Measurements from ENCODE around the gene XK.

Gene XK

DNA sequence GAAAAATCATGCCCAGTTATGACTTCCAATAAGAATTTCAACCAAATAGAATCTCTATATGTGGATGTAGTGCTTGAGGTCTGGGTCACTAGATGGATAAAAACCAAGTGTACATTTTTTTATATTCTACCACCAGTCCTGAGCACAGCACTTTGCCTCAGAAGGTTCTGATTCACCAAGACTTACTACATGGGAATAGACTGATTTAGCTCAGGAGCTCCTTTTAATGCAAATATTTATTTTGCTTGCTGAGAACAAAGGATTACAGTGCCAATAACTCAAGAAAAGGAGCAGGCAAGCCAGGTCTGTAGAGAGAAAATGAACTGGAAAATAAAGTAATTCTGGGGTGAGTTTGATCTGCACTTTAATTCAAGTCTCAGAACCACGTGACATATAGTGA is 6.4 kb upstream of the XK start:
- no peak for DNase-seq (ENCODE audit: low read depth, low spot score)

DNA sequence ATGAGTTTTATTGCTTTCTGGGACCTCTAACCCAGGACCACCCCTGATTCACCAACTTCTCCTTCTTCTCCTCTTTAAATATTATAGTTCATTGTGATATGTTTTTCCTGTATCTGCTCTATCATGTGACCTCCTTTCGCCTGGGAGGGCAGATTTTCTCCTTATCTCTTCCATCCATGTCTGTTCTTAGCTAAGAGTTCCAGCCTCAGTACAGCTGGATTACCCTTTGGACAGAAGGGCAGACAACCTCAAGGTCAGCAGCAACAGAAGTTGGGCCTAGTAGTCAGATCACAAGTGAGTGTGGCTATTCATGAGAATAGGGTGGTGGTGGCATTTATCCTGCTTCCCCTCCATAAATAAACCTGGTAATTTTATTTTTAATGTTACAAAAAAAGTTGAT is 5.7 kb upstream of the XK start:
- no peak for DNase-seq (ENCODE audit: low read depth, low spot score)

DNA sequence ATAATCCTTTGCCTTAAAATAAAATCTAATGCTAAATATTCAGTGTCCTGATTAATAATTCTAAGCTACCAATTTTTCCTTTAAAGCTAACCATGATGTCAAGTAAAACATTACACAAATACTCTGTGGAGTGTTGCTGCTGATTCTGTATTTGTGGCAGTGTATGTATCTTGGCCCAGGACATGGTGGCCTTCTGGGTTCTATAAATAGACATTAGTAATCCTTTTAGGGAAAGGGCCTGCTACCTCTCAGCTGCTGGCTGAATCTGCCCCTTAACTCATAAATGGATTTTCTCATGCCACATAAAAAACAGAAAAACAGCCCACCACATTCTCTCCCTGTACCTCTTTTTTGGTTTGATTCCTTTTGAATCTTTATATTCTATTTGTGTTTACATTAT is 1.2 kb upstream of the XK start:
- DNase-seq (ENCODE audit: low read depth, low spot score): peak; percentile 7

DNA sequence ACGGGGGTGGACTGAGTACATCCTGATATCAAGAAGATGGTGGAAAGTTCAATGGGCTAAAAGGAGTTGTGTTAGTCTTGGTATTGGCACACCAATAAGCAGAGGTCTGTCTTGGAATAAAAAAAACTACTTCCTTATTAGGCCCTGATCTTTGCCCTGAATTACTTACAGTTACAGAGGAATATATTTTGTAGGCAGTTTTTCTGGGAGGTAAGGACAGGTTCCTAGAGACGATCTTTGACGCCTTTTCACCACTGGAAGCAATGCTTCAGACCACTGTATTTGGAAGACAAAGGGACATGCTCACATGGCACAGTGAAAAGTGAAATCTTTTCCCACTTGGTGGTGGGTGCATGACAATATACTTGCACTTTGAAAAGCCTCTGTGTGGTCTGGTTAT is 618 bp upstream of the XK start:
- no peak for DNase-seq (ENCODE audit: low read depth, low spot score)

DNA sequence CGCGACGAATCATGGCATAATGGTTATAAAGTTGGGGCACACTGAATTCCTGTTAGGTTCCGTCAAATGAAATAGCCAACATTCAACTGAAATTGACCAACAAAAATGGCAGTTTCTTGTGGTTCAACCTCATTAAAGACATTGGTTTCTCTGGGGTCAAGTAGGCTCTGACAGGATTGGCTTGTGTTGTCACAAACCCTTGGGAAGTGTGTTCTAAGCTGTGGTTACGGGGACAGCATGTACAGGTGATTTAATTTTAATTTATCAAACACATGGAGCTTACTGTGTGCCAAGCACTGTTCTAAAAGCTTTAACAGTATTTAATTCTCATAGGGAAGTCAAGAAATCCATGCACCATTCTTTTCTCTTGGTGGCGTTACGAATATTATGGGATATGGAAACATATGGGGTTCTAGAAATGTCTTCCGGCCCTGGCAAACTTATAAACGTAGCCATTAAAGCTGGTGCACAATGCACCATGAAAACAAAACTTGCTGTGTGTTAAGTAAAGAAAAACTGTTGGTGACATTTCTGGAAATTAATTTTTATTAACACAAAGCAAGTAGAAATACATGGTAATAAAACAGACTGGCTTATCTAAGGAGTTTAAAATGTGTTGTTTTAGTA is 891 bp downstream of the XK start:
- DNase-seq (ENCODE audit: low read depth, low spot score): no peak

DNA sequence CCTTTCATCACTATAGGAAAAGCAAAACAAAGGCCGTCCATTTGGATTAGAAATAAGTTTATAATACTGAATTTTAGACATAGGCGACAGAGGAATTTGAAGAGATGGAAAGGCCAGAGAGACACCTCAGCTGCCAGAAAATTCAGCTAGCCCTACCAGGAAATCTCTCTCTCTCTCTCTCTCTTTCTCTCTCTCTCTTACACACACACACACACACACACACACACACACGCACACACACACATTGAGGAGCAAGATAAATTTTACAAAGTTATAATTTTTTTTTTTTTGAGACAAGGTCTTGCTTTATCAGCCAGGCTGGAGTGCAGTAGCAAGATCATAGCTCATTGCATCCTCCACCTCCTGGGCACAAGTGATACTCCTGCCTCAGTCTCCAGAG is 1.4 kb downstream of the XK start:
- no peak for DNase-seq (ENCODE audit: low read depth, low spot score)

DNA sequence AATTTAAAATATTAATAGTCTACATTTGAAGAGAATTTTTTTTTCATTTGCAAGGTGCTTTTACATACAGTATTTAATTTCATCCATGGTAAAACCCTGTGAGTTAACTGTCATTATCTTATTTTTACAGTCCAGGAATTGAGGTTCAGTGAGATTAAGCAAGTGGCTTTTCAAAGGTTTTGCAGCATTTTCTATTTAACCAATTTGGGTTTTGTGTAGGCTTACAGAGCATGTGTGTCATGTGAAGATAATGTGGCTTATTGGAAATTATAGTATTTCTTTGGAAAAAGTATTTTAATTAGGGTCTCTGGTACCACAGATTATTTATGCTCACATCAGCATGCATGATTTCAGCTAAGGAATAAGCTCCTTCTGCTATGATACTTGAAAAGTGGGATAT is 4.5 kb downstream of the XK start:
- DNase-seq (ENCODE audit: low read depth, low spot score): no peak

DNA sequence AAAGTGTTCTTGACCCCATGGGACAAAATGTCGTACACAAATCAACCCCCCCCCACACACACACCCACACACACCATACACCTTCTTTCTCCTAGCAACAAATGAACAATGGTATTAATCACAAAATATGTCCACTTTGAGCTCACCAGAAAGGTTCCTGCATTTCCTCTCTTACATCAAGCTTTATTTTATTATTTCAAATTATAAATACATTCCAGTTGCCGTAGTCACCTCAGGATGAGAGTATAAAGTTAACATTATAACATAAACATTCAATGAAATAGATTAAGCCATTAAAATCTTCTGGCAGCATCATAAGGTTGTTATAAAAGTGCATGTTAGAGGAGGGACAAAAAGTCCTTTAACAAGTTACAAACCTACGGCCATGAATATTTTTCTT is 7.3 kb downstream of the XK start:
- DNase-seq (ENCODE audit: low read depth, low spot score): no peak

DNA sequence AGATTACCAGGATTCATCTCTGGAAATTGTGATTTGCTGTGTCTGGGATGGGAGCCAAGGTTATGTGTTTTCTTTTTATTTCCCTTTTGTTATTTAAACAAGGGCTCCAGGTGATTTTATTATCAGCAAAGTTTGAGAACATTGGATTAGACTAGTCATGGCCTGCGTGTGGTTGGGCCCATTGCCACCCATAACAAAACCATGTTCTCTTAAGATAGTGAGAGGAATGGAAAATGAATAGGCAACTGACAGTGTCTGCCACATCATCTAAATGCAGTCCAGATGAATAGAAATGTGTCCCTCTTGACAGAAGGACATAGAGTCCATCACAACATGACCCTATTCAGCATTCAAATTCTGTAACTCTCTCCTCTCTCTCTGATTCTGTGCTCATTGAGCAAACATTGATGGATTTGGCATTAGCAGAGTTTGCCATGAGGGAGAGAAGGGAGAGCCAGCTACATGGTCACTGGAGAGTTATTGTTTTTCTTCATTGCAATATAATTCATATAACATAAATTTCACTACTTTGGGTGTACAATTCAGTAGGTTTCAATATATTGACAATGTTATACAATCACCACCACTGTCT is 11.7 kb downstream of the XK start:
- peak; percentile 17 for DNase-seq (ENCODE audit: low read depth, low spot score)

DNA sequence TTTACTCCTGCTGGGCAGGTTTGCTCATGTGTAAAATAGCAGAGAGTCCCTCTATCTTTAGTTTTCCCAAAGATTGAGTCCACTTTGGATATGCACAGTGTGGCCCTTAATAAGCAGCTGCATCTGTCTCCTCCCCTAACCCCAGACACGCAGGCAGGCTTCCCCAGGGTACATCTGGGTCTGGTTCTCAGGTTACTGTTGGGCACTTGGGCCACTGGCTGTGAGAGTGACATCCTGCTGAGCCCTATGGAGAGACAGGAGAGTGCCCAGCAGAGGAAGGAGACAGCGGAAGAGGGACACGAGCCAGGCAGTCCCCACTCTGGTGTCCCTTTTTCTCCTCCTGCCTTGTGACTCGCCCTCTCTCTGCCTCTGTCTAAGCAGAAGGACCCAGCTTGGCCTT is 16.0 kb downstream of the XK start:
- no peak for DNase-seq (ENCODE audit: low read depth, low spot score)

DNA sequence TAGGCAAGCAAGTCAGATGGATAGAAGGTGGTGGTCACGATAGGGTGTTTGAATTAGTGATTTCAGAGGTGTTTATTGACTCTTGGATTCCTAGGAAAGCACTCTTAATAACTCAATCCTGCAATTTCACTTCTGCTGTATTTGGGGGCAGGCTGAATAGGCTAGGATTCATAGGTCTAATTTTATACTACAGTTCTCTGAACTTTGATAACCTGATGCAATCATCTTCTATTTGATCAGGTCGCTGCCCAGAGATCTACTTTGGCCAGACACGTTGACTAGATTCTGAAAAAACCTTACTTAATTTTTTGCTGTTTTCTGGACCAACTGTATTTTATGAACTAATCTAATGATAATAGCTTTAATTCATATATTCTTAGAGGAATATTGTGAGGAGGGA is 26.4 kb downstream of the XK start:
- DNase-seq (ENCODE audit: low read depth, low spot score): no peak

DNA sequence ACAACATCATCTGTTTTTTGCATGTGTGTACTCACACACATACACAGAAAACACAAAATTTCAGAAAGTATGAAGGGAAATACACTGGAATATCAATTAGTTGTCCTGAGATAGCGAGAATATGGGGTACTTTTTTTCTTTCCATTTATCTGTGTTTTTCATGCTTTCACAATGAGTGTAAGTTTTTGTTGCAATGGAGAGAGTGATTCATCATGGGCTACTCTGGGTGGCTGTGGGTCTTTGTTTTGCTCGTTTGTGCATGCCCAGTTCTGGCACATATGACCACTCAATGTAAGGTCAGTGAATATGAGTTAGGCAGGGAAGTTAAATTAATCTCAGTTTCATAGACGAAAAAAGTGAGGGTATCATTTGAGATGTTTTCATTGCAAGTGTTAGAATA is 26.9 kb downstream of the XK start:
- peak; percentile 49 for DNase-seq (ENCODE audit: low read depth, low spot score)

DNA sequence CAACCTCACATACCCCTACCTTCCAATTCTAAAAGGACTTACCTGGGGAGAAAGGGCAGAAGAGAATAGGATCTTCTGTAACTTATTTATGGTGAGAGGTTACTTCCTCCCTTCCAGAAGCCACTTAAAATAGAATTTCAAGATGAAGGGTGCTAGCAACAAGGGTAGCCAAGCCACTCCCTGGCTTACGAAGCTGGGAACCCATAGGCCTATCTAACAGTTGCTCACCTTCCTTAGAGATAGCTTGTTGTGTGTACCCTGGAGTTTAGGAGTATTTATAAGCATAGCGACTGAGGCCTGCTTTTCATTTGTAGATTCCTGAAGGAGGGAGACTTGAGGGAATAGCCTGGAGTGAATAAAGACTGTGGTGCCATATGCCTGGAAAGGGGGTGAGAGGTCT is 28.9 kb downstream of the XK start:
- DNase-seq (ENCODE audit: low read depth, low spot score): no peak

DNA sequence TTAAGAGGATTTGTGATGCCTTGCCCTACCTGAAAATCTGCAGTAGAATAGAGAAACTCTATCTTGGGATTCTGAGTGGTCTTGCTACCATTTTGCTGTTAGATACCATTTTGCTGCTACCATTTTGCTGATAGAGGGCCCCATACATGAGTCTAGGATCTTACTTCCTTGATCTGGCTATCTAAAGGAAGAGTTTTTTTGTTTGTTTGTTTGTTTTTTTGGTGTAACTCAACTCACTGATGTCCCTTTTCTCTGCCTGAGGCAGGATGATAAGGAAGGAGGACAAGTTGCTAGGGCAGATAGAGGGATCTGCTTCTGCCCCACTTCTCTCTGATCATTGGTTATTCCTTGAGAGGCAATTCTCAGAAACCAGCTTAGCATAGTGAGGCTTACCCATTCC is 31.0 kb downstream of the XK start:
- DNase-seq (ENCODE audit: low read depth, low spot score): no peak

DNA sequence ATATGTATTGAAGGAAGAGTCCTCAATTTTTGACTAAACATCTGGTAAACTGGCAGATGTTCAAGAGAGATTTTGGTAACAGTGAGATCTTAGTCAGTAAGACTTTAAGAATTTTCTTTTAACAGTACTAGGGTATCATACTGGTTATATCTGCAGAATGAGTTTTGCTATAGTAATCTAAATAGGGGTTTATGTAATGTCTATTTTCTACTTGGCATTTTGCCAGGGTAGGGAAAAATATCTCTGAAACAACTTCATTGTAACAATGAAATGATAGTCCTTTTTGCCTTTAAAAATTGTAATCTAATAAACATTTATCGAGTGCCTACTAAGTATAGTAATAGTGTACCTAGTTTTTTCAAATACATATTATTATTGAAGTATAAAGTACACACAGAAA is 32.1 kb downstream of the XK start:
- DNase-seq (ENCODE audit: low read depth, low spot score): no peak

DNA sequence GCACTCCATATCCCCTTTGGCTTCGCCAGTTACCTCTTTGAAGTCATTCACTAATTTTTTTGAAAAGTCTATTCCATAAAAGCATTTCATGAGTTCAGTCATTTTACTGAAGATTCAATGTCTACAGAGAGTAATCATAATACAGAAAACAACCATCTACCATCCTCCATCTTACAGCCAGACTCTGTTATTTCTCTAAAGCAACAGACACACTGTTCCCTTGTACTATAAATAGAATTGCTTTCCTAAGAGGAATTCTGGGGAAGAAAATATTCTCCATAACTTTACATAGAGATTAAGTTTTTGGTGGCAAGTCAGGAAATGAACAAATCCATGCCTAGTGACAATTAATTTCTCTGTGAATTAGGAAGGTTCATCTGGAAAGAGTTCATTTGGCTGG is 37.0 kb downstream of the XK start:
- DNase-seq (ENCODE audit: low read depth, low spot score): no peak

DNA sequence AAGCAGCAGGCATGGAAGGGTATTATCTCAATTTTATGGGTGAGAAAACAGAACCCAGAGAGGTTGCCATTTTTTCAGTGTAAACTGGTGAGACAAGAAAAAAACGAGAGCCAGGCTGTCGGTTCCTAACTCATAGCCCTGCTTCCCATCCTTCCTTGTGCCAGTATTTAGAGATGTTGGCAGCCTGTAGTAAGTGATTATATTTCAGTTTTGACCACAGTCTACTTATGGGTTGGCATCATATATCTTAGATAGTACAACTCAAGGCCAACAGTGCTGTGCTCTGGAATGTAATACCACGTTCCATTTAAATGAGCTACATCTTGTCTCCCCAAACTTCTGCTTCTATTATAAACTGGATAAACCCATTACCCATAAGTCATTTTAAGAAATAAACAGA is 40.8 kb downstream of the XK start:
- DNase-seq (ENCODE audit: low read depth, low spot score): no peak

DNA sequence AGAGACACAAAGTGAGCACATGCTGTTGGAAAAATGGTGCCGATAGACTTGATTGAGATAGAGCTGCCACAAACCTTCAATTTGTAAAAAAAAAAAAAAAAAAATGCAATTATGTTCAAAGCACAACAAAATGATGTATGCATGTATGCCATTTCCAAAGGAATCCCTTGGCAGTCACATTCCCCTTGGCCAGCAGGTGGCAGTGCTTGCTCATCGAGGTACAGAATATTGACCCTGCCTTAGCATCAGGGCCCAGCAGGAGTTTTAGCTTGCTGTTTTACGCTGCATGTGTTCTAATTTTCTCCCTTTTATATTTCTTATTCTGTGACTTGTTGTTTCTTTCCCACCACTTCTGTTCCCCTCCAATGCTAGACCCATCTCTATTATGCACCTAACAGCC is 59.8 kb downstream of the XK start:
- peak; percentile 76 for DNase-seq (ENCODE audit: low read depth, low spot score)

DNA sequence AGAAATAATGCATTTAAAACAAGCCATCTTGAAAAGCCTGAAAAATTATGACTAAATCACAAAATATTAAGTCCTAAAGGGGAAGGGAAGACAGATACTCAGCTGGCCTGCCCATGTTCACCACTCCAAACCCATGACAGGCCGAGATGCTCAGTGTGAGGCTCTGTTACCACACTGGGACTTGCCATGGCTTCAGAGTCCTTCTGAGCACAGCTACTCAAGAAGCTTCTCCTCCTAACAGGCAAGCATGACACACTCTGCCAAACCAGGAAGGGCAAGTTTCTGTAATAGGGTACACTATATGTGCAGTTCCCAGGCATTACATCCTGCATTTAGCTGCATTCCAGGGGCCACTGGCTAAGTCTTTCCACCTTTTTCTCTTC is 60.2 kb downstream of the XK start:
- DNase-seq (ENCODE audit: low read depth, low spot score): no peak

DNA sequence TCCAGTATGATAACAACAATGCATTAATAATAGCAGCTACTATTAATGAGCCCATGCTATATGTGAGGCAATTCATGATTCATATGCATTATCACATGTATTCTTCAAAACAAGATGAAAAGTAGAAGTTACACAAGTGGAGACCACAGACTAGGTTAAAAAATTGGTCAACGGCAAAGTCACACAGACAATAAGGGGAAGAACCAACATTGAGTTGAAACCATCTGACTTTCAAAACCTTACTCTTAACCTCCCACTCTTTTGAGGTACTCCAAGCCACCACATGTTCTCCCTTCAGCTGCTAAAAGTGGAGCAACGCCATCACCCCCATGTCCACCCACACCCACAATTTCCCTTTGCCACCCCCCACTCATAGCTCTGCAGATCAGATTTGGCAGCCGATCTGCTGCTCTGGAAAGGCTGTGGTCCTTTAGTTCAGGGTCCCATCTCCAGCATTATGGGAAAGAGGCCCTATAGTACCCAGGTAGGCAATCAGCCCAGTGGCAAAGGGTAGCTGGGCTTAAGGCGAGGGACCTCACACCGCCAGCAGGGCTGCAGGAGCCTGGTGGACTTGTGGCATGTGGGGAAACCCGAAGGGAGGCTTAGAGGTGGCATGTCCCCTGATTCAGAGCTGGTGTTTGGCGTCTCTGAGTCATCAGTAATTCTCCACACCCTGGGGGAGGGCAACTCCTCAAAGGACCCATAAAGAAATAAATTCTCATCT is 60.8 kb downstream of the XK start:
- peak; percentile 24 for DNase-seq (ENCODE audit: low read depth, low spot score)

DNA sequence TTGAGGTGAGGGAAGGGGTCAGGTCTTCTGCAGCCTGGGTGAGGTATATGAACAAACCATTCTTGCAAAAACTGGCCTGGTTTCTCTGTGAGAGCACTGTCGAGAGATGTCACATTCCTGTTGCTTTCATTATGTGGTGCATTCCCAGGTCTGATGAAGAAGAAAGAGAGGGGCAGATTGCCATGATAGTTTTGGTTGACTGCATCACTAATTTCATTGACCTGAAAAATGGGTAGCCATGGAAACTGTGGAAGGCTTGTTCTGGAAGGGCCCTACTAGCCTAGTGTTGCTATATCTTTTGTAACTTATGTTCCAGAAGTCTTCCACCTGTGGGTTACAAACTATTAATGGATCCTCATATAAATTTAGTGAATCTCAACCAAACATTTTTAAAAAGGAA is 61.4 kb downstream of the XK start:
- DNase-seq (ENCODE audit: low read depth, low spot score): no peak

DNA sequence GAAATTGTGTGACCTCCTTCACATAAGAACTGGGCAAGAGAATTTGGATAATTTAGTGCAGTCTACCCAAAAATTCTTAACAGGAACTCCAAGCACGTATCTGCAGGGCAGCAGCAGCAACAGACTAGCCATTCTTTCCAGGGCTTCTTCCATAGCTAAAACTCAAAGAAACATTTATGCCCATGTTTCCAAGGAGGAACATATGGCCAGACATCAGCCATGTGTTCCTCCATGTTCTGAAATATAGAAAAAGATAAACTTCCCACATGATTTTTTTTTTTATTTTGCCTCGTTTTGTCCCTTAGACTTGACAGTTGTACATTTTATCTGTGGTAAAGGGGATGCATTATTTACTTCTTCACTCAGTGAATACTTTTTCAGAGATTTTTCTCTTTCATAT is 66.7 kb downstream of the XK start:
- DNase-seq (ENCODE audit: low read depth, low spot score): no peak

DNA sequence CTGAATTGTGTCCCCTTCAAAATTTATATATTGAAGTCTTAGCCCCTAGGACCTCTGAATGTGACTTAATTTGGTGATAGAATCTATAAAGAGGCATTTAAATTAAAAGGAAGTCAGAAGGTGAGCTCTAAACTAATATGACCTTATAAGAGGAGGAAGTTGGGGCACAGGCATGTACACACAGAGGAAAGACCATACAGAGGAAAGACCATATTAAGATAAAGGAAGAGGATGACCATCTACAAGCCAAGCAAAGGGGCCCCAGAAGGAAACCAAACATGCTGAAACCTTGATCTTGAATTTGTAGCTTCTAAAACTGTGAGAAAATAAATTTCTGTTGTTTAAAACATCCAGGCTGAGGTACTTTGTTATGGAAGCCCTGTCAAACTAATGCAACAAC is 67.3 kb downstream of the XK start:
- DNase-seq (ENCODE audit: low read depth, low spot score): no peak

DNA sequence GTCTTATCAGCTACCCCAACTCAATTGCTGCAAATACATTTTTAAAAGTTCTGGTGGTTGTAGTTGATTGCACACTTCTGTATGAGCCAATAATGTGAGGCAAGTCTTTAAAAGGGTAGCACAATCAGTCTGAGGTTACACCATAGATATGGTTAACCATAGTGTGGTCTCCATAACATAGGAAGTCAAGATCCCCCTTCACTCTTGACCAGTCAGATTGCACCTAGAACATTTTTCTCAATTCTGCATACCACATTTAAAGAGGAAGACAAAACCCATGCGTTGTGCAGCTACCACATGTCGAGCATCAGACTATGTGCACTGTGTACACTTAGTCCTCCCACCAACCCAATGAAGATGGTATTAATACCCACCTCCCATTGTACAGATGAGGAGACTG is 67.8 kb downstream of the XK start:
- DNase-seq (ENCODE audit: low read depth, low spot score): no peak
